HG03575 (cell line): ENCODE results near the gene NCAPG2.
A peak's percentile ranks its signal among the peaks of the same experiment; 100 is the strongest.
"Not testable (repeated sequence)": the region's sequence is repeated elsewhere in the genome, so short reads cannot be mapped to it uniquely, and the experiment has no call there.

Source experiments
- ATAC-seq: cut with Tn5 transposase; IDR thresholded peaks from one replicate; pipeline ENCODE4 v1.9.1; 2021; ENCODE audit not compliant: unreplicated experiment, insufficient number of reproducible peaks, low FRiP score; ENCODE audit errors: extremely low read depth

Gene NCAPG2

DNA sequence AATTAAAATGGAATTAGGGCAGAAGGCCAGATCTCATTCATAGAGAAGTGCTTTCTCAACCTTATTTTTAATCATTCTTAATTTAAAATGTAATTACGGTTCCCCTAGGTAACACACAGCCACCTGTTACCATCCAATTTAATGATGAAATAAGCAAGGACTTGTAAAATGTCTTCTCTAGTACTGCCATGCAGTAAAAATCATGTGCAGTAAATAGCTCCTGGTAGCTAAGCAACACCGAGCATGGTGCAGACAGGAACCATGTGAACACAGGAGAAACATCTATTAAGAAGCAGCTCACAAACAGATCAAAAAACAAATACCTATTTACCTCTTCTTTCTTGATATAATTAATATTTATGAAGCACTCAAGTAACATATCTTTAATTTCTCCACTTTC, 15.1 kb downstream of the NCAPG2 start:
- ATAC-seq: no peak

DNA sequence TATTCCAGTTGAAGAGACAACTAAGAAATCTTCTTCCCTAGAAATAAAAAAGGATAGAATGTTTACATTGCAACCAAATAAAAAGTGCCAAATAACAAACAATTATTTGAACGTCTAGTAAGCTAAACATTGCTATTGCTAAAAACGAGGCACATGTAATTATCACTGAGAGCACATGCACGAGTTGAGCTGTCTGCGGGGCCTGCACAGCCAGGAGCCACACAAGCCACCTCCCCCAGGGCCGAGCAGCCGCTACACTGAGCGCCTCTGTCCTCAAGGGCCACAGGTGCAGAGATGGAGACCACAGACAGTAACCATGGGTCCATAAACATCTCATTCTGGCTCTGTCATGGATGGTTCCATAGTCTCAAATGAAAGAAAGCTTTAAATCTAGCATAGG, 17.2 kb downstream of the NCAPG2 start:
- ATAC-seq: no peak

DNA sequence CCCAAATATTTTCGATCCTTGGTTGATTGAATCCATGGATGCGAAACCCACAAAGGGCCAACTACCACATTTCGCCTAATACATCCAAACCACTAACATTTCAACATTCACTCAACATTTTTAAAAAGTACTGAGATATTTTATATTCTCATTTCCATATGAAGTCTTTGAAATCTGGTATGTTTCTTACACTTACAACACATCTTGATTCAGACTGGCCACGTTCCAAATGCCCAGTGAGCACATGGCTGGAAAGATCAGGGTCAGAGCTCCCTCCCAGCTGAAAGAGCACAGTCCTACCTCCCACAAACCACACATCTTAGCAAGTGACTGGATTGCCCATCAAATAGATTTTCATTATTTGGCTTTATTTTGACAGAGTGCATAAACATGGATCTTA, 18.9 kb downstream of the NCAPG2 start:
- no peak for ATAC-seq

DNA sequence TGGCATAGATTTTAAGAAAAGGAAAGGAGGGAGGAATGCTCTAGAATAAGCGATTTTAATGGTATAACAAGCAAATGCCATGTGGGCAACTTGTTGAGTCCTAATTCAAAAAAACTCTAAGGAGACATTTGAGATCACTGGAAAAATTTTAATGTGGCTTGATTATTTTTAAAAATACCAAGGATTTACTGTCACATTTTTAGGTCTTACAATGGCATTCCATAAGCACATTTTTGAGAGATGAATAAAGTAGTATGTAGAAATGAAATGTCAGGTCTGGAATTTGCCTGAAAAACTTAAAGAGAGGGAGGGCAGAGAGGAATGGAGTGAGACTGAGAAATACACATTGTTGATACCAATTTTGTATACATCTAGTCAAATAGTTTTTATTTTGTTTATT, 20.3 kb downstream of the NCAPG2 start:
- ATAC-seq: no peak

DNA sequence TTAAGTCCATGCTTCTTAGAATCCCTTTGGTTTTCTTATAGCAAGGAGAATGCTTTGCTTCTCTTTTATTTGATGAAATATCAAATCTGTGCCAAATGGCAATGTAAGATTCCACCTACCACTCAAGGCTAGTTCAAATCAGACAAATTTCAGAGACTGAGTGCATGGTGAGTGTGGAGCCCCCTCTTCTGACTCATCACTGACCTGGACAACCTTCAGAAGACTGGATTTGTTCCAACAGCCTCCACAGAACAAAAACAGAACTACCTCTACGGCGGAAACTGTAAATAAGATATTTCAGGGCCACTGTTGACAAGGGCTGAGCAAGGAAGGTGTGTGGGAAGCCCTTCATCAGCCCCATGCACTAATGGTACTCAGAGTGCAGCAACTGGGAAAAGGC, 21.1 kb downstream of the NCAPG2 start:
- no peak for ATAC-seq

DNA sequence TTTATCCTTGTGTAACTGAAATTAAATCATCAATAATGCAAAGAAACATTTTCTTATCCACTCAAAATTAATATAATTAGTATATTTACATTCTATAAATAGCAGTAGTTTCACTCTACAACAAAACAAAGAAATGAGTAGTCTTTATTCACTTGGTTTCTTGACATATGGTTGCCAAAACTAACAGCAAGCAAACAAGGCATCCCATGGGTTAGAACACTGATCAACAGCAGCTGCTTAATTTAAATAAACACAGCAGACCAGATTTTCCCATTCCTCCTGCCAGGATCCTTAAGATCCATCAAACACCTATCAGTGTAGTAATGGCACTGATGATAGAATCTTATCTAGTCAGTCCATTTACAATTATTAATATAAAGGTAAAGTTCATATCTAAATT, 22.1 kb downstream of the NCAPG2 start:
- ATAC-seq: no peak

DNA sequence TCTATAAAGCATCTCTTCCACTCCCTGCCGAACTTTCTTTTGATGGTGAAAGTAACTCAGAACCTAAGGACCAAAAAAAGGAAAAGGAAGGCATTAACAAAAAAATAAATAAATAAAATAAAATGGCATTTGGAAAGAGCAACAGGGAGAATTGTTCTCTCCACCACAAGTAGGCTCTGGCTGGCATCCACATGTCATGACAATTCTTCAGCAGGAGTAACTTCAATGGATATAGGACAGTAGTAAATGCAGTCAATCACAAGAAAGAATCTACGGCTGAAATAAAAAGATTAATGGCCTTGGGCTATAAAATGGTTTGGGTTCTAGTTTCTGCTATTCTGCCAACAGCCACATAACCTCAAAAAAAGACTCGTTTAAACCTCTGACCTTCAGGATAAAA, 23.9 kb downstream of the NCAPG2 start:
- ATAC-seq: no peak

DNA sequence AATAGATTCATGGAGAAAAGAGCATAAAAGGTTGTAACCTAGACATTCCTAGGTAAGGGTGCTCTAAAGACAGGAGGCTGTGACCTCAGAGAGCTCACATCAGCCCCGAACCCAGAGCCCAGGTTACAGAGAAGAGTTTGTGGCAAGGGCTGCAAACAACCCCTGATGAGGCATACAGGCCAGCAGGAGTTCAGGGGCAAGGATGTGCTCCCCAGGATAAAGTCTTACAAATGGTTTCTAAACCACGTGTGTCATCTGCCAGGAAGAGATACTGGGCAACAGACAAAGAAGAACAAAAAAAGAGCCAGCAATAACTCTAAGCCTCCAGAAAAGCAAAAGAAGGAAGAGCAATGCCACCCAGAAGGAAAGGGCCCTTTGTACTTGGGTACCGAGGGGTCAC, 27.7 kb downstream of the NCAPG2 start:
- no peak for ATAC-seq

DNA sequence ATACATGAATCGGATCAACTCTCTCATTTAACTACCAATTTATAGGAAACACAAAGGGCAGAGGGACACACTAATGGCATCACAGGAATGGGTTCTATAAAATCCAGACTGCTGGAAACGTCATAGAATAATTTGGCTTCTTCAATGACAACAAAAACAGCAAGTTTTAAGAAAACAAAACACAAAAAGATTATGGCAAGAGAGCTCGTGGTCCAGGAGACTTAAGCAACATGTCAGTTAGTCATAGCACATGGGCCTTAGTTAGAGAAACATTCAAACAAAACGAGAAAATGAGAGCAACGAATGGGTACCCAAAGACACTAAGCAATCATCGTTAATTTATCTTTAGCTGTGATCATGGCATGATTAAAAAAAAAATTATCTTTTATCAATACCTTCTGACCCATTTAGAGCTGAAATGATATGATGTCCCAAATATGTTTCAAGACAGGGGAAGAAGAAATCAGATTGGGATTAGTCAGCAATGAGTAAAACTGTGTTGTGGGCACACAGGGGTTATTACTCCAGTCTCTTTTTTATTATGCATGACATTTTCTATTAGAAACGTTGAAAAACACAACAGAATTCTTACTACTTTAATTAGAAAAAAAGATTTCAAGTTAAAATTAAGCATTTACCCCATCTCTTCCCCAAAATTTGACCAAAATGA, 28.3 kb downstream of the NCAPG2 start:
- ATAC-seq: no peak

DNA sequence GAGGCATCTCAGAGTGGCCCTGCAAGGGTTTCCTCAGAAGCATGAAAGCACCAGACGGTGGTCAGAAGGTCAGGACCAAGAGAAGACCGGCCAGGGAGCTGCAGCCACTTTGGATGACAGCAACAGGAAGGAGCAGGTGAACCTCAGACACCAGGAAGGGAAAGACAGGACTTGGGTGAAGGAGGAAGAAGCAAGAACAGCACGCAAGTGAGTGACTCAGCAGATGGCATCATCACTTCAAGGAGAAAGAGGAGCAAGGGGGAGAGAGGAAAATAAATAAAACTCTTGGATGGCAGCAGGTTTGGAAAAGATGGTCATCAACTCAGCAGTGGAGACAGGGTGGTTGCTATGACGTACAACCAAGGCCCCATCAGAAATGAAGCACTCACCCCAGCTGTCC, 31.6 kb downstream of the NCAPG2 start:
- no peak for ATAC-seq

DNA sequence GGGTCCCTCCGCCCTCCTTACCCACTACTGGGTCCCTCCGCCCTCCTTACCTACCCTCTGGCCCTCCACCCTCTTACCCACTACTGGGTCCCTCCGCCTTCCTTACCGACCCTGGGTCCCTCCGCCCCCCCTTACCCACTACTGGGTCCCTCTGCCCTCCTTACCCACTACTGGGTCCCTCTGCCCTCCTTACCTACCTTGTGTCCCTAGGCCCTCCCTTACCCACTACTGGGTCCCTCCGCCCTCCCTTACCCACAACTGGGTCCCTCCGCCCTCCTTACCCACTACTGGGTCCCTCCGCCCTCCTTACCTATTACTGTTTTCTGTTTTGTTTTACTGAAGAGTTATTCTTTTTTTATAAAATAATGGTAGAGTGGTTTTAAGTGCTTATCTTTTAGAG, 36.5 kb downstream of the NCAPG2 start:
- not testable (repeated sequence) for ATAC-seq

DNA sequence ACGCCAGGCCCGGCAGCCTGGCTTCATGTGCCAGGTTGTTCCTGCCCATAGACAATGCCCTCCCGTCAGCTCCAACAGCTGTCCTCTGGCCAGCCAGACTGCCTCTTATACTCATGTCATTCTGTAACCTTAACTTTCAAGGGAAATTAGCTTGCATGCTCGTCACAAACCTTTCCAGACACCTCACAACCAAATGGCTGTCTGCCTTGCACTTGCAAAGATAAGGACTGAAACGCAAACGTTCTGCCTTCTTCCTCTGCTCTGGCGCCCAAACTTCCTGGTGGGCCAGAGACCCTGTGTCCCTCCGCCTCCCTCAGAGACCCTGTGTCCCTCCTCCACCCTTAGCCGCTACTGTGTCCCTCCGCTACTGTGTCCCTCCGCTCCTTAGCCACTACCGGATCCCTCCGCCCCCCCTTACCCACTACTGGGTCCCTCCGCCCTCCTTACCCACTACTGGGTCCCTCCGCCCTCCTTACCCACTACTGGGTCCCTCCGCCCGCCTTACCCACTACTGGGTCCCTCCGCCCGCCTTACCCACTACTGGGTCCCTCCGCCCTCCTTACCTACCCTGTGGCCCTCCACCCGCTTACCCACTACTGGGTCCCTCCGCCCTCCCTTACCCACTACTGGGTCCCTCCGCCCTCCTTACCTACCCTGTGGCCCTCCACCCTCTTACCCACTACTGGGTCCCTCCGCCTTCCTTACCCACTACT, 37.5 kb downstream of the NCAPG2 start:
- not testable (repeated sequence) for ATAC-seq

DNA sequence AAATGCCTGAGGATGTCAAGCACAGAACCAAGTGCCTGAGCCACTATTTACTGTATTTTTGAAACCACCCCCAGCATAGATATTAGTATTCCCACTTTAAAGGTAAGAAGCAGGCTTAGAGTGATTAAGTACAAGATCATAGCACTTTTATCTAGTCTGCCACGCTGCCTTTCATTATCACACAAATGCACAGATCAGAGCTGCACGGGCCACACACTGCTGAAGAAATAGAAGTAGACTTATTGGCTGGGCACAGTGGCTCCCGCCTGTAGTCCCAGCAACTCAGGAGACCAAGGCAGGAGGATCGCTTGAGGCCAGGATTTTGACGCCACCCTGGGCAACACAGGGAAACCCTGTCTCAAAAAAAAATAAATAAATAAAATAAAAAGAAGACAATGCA, 38.2 kb downstream of the NCAPG2 start:
- ATAC-seq: no peak

DNA sequence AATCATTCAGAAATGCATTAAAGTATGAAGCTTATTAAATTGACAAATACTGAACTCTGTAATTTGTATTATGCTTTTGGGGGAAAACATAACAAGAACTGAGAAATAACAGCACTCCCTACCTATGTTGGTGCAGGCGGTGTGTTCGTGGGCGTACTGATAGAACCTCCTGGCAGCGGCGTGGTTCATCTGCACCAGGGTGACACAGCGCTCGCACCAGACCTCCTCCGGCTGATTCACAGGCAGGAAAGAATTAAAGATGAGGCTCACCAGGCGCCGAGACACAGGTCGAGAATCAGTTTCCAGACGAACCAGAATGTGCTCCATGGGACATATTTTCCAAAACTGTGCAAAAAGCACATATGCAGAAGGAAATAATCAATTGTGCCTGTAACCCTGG, 40.2 kb downstream of the NCAPG2 start:
- no peak for ATAC-seq

DNA sequence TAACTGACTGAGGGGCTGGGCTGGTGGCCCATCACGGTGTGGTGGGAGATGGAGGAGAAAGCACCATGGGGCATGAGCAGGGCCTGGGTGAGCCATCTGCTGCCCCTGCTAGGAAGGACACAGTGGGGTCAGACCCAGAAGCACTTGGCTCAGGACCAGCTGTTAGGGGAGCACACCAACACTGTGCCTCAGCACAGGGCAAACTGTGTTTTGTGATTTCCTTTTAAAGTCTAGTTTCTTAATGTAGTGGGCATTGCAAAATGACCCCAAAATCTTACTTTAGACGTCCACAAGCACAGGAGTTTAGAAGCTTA, 41.2 kb downstream of the NCAPG2 start:
- ATAC-seq: no peak

DNA sequence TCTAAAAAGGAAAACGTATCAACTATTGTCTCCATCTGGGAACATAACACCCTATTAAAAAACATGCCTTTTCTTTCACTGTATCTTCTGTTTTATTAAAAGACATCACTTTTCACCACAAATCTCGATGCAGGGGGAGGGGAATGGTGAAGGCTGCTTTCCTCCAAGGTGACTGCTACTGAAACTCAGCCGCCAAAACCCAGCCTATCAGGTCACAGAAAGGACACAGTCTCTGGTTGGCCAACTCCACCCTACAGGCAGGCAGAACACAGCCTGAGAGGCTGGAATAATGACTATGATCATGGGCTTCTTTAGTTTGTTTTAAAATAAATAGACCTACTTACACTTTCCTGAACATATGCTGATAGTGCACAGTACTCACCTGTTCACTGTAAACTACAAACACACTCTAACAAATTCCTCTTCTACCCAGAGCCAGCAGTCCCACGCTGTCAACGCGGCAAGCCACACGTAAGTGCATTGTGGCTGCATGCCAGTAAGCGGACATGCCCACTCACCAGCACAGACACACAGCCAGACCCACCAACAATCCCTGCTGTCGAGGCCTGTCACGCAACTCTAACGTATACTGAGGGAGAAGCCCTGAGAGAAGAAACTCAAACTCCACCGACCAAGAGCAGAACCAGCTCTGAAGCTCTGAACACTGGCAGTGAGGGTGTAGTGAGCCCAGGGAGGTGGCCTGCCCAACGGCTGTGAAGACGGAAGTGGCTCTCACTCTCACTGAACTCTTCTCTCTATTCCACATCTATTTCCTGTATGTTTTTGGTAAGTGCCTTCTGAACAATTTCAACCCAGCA, 41.8 kb downstream of the NCAPG2 start:
- no peak for ATAC-seq

DNA sequence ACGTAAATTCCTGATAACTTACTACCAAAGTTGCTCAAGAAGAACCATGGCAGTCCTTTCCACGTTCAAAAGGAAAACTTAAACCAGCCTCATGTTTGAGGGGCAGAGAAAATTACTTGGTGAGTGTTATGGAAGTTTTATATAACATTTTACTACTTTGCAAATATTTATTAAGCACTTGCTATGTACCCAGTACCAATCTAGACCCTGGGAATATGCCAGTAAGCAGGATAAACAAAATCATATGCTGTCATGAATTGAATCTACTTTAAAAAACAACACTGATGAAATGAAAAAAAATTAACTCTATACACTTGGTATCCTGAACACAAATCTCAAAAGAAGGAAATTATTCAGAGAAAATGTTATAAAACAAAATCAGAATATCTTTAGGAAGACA, 46.1 kb downstream of the NCAPG2 start:
- no peak for ATAC-seq

DNA sequence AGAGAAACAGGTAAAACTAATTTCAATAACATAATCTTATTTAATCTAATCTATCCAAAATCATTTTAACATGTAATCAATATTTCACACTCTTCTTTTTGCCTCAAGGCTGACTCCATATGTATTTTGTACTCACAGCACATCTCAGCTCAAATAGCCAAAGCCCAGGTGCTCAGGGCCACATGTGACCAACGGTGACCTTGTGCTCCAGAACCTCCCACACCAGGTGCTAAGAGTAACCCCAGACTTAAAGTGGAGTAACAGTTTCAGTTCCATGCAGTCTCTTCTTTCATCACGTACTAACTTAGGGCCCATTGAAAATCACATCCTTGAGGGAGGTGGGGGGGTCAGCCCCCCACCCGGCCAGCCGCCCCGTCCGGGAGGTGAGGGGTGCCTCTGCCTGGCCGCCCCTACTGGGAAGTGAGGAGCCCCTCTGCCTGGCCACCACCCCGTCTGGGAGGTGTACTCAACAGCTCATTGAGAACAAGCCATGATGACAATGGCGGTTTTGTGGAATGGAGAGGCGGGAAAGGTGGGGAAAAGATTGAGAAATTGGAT, 47.3 kb downstream of the NCAPG2 start:
- no peak for ATAC-seq

DNA sequence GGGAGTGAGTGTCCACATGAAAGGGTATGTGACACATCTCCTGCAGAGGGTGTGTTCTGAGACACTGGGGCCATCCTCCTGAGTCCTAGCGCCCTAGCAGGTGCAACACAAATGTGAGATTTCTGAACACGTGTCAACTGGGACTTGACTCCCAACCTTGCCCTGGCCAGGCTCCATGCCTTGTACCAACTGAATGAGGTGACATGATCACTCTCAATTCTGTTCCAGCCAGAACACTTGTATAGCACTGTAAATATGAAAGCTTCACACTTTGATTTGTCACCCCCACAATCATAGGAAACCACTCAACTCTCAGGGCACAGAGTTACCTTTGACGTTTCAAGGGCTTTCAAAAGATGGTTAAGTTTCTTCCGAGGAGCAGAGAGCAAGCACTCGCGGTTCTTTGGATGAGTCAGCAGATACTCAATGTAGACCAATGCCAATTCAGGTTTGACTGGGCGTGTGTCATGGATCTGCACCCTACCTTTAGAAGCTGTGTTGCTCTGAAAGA, 48.6 kb downstream of the NCAPG2 start:
- ATAC-seq: peak; percentile 94

DNA sequence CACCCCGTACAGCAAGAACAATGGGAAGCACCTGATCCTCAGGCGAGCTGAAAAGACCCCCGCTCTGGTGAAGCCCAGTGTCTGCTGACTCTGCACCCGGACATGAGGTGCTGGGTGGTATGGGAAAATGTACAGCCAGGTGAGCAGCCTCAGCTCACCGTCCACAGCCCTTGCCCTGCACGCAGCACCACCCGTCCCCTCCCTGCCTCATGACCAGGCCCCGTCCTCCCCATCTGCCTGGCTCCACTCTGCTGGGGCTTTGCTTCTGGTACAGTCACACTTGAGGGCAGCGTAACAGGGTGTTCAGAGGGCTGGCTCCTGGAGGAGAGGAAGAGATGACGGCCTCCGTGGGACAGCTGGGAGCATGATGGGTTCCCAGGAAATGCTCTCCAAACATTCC, 49.1 kb downstream of the NCAPG2 start:
- no peak for ATAC-seq
